ENCODE measurements around the gene CHD5. TPM values are rescaled to one million over a fixed set of nuclear protein-coding genes. Genes with fewer than 3 reads are reported as not detected.

CHD5 gene
- total RNA-seq, 2 donors from 2014 or later = 0.47 to 0.59 TPM

GRCh38 chr1:6105763-6106162, 74.4 kb downstream of the CHD5 start:
- H3K27ac Mint-ChIP-seq = no peak overlapping the region
- no peaks in the 10 kb centered on the region for H3K36me3 Mint-ChIP-seq
- DNase-seq (ENCODE audit: low spot score in 2 of 2) = no peak
- peaks cover 0 to 4% of the 10 kb centered on the region in 2 donors for H3K9me3 Mint-ChIP-seq
- no peak for ATAC-seq

GRCh38 chr1:6105218-6105679, 74.9 kb downstream of the CHD5 start:
- Mint-ChIP-seq H3K36me3 (no peaks in the 10 kb centered on the region), H3K27ac (no peak overlapping the region), H3K9me3 (peaks cover 0 to 4% of the 10 kb centered on the region in 2 donors)
- DNase-seq (ENCODE audit: low spot score in 2 of 2) = no peak
- no peak for ATAC-seq

GRCh38 chr1:6104631-6105030, 75.5 kb downstream of the CHD5 start:
- Mint-ChIP-seq H3K9me3 (peaks cover 0 to 4% of the 10 kb centered on the region in 2 donors), H3K36me3 (no peaks in the 10 kb centered on the region), H3K27ac (no peak overlapping the region)
- ATAC-seq (no peak), DNase-seq (ENCODE audit: low spot score in 2 of 2) (no peak)

GRCh38 chr1:6103854-6104530, 76.1 kb downstream of the CHD5 start:
- no peak overlapping the region for H3K27ac Mint-ChIP-seq
- DNase-seq (ENCODE audit: low spot score in 2 of 2) (no peak), ATAC-seq (no peak)
- H3K9me3 Mint-ChIP-seq = peaks cover 0 to 4% of the 10 kb centered on the region in 2 donors
- no peaks in the 10 kb centered on the region for H3K36me3 Mint-ChIP-seq

GRCh38 chr1:6103111-6103853, 76.8 kb downstream of the CHD5 start:
- DNase-seq (ENCODE audit: low spot score in 2 of 2) (no peak), ATAC-seq (peak in 1 of 2 donors; percentile 14)
- Mint-ChIP-seq H3K36me3 (no peaks in the 10 kb centered on the region), H3K27ac (no peak overlapping the region), H3K9me3 (peaks cover 0 to 4% of the 10 kb centered on the region in 2 donors)

GRCh38 chr1:6102532-6102845, 77.6 kb downstream of the CHD5 start:
- DNase-seq (ENCODE audit: low spot score in 2 of 2) (no peak), ATAC-seq (no peak)
- H3K9me3 Mint-ChIP-seq = peaks cover 0 to 4% of the 10 kb centered on the region in 2 donors
- H3K27ac Mint-ChIP-seq = no peak overlapping the region
- H3K36me3 Mint-ChIP-seq = no peaks in the 10 kb centered on the region

GRCh38 chr1:6101826-6102531, 78.1 kb downstream of the CHD5 start:
- Mint-ChIP-seq H3K9me3 (no peaks in the 10 kb centered on the region), H3K27ac (peak overlapping the region in 1 of 2 donors; percentile 94), H3K36me3 (no peaks in the 10 kb centered on the region)
- peak; percentile 10 to 25 for ATAC-seq
- no peak for DNase-seq (ENCODE audit: low spot score in 2 of 2)

- no peaks in the 10 kb centered on the region for H3K36me3 Mint-ChIP-seq
- ATAC-seq (peak in 1 of 2 donors; percentile 7), DNase-seq (ENCODE audit: low spot score in 2 of 2) (no peak)
- H3K9me3 Mint-ChIP-seq = no peaks in the 10 kb centered on the region
- H3K27ac Mint-ChIP-seq = peak overlapping the region; percentile 62 to 72
Observed at GRCh38 chr1:6100861-6101783, 79.0 kb downstream of the CHD5 start.

GRCh38 chr1:6099787-6100765, 80.0 kb downstream of the CHD5 start:
- H3K27ac Mint-ChIP-seq = peak overlapping the region in 1 of 2 donors; percentile 48
- H3K36me3 Mint-ChIP-seq = no peaks in the 10 kb centered on the region
- H3K9me3 Mint-ChIP-seq = no peaks in the 10 kb centered on the region
- ATAC-seq = peak in 1 of 2 donors; percentile 27
- no peak for DNase-seq (ENCODE audit: low spot score in 2 of 2)

- Mint-ChIP-seq H3K9me3 (no peaks in the 10 kb centered on the region), H3K36me3 (no peaks in the 10 kb centered on the region), H3K27ac (peak overlapping the region; percentile 44 to 48)
- ATAC-seq = no peak
- no peak for DNase-seq (ENCODE audit: low spot score in 2 of 2)
Observed at GRCh38 chr1:6099297-6099696, 80.8 kb downstream of the CHD5 start.

GRCh38 chr1:6098303-6099215, 81.6 kb downstream of the CHD5 start:
- no peaks in the 10 kb centered on the region for H3K9me3 Mint-ChIP-seq
- no peaks in the 10 kb centered on the region for H3K36me3 Mint-ChIP-seq
- no peak for DNase-seq (ENCODE audit: low spot score in 2 of 2)
- ATAC-seq = no peak
- H3K27ac Mint-ChIP-seq = peak overlapping the region; percentile 5 to 72

- DNase-seq (ENCODE audit: low spot score in 2 of 2) (no peak), ATAC-seq (no peak)
- Mint-ChIP-seq H3K27ac (peak overlapping the region; percentile 72 to 91), H3K36me3 (no peaks in the 10 kb centered on the region), H3K9me3 (no peaks in the 10 kb centered on the region)
Observed at GRCh38 chr1:6097824-6098223, 82.3 kb downstream of the CHD5 start.

- DNase-seq (ENCODE audit: low spot score in 2 of 2) = no peak
- Mint-ChIP-seq H3K9me3 (no peaks in the 10 kb centered on the region), H3K36me3 (no peaks in the 10 kb centered on the region), H3K27ac (peak overlapping the region; percentile 72 to 91)
- no peak for ATAC-seq
Observed at GRCh38 chr1:6097117-6097595, 83.0 kb downstream of the CHD5 start.

Data from activated naive CD4-positive, alpha-beta T cell treated with anti-CD3 and anti-CD28 coated beads, Interleukin-2, amount 50 U/mL, for 72 hours (primary cell).